ENCODE data around the gene NSUN4. TPM values are rescaled to one million over a fixed set of nuclear protein-coding genes. Genes with fewer than 3 reads are reported as not detected.

Gene NSUN4
- total and polyA plus RNA-seq, 10 of the 15 experiments (the other 5 are each of a cell fraction or from before 2014, with no cell fraction given): 22.1 to 80.2 (median 29.6) TPM

DNA sequence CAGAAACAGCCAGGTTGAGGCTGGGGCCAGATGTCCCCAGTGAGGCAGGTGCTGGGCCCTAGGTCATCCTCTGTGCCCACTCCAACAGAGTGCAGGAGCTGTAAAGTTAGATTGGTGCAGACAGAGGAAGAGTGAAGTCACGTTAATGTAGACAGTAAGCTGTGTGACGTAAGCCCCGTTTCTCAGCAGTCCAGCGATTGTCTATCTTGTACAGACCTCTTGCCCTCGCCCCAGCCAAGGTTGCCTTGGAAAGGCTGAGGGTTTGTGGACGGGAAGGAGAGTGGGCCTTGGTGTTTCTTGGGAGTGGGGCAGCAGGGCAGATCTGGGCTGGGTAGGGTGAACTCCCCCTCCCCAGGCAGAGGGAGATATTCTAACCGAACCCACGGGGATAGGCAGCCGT lies 67.0 kb downstream of the NSUN4 start:
- ATAC-seq: no peak
- Histone ChIP-seq H3K9me3 (replicated peaks; ENCODE audit: control insufficient read depth, insufficient read depth, low read length) (no peaks in the 10 kb centered on the region; the same call in 2 of the 3 replicates), H3K4me1 (ENCODE audit: control insufficient read depth, insufficient read depth, low read length) (no peaks in the 10 kb centered on the region), H4K20me1 (ENCODE audit: control insufficient read depth, insufficient read depth) (no peaks in the 10 kb centered on the region), H3K79me2 (ENCODE audit: control insufficient read depth, insufficient read depth, low read length) (no peaks in the 10 kb centered on the region), H3K36me3 (ENCODE audit: control insufficient read depth in 2 of 2, insufficient read depth in 2 of 2, low read length in 1 of 2) (no peaks in the 10 kb centered on the region), H2AFZ (ENCODE audit: control insufficient read depth, low read depth, low read length) (no peak overlapping the region), H3K27me3 (replicated peaks in 1 of 2; ENCODE audit: control insufficient read depth in 2 of 2, insufficient read depth in 2 of 2, low read length in 1 of 2) (no peaks in the 10 kb centered on the region), H3K4me3 (no peak overlapping the region), H3K4me2 (ENCODE audit: control insufficient read depth, insufficient read depth) (no peak overlapping the region), H3K9ac (ENCODE audit: control insufficient read depth, insufficient read depth, low read length) (no peak overlapping the region), H3K27ac (ENCODE audit: control insufficient read depth, insufficient read depth) (no peak overlapping the region)
- RAD21 ChIA-PET (ENCODE audit: unreplicated experiment): no interaction called here
- DNase-seq (ENCODE audit: low read depth, low spot score): no peak
- intact Hi-C loops (cut with micrococcal nuclease; ENCODE audit: unreplicated experiment): no loop called here
- POLR2A ChIA-PET: interaction anchor here (0.5 kb wide), 1 partner anchor 312 kb away, joined by 4 read pairs; no protein-coding TSS in a partner anchor
- SMC1A ChIA-PET (ENCODE audit: uncharacterized antibody, unreplicated experiment): no interaction called here
- 52% methylated on average over 9 of the region's 9 CpGs for WGBS (ENCODE audit: insufficient coverage, insufficient replicate concordance, low lambda C conversion rate, missing lambda C conversion rate)
- in situ Hi-C loops (cut with MboI): no loop called here
- no TSS peak for BruUV-seq (replicated peaks)
- CTCF ChIA-PET: interaction anchor here (1.0 to 1.5 kb wide), 2 partner anchors 11 to 60 kb away, joined by 3 to 4 read pairs; no protein-coding TSS in a partner anchor
- no peak for FAIRE-seq
- TF ChIP-seq, protein P1, sequence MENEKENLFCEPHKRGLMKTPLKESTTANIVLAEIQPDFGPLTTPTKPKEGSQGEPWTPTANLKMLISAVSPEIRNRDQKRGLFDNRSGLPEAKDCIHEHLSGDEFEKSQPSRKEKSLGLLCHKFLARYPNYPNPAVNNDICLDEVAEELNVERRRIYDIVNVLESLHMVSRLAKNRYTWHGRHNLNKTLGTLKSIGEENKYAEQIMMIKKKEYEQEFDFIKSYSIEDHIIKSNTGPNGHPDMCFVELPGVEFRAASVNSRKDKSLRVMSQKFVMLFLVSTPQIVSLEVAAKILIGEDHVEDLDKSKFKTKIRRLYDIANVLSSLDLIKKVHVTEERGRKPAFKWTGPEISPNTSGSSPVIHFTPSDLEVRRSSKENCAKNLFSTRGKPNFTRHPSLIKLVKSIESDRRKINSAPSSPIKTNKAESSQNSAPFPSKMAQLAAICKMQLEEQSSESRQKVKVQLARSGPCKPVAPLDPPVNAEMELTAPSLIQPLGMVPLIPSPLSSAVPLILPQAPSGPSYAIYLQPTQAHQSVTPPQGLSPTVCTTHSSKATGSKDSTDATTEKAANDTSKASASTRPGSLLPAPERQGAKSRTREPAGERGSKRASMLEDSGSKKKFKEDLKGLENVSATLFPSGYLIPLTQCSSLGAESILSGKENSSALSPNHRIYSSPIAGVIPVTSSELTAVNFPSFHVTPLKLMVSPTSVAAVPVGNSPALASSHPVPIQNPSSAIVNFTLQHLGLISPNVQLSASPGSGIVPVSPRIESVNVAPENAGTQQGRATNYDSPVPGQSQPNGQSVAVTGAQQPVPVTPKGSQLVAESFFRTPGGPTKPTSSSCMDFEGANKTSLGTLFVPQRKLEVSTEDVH (IDR thresholded peaks at IDR 0.05; ENCODE audit: low read depth, partially characterized antibody): no peak
- TF ChIP-seq, protein P2, sequence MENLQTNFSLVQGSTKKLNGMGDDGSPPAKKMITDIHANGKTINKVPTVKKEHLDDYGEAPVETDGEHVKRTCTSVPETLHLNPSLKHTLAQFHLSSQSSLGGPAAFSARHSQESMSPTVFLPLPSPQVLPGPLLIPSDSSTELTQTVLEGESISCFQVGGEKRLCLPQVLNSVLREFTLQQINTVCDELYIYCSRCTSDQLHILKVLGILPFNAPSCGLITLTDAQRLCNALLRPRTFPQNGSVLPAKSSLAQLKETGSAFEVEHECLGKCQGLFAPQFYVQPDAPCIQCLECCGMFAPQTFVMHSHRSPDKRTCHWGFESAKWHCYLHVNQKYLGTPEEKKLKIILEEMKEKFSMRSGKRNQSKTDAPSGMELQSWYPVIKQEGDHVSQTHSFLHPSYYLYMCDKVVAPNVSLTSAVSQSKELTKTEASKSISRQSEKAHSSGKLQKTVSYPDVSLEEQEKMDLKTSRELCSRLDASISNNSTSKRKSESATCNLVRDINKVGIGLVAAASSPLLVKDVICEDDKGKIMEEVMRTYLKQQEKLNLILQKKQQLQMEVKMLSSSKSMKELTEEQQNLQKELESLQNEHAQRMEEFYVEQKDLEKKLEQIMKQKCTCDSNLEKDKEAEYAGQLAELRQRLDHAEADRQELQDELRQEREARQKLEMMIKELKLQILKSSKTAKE (IDR thresholded peaks at IDR 0.05; ENCODE audit: low read depth, poor library complexity, severe bottlenecking): no peak
- TF ChIP-seq POU2F2 (IDR thresholded peaks at IDR 0.05; ENCODE audit: borderline replicate concordance, low read depth, low read length) (no peak), TCF12 (IDR thresholded peaks at IDR 0.05; ENCODE audit: low read depth, low read length) (no peak), NRF1 (conservative IDR thresholded peaks at IDR 0.05; ENCODE audit: low read depth, low read length) (no peak)
- TF ChIP-seq, protein P3, sequence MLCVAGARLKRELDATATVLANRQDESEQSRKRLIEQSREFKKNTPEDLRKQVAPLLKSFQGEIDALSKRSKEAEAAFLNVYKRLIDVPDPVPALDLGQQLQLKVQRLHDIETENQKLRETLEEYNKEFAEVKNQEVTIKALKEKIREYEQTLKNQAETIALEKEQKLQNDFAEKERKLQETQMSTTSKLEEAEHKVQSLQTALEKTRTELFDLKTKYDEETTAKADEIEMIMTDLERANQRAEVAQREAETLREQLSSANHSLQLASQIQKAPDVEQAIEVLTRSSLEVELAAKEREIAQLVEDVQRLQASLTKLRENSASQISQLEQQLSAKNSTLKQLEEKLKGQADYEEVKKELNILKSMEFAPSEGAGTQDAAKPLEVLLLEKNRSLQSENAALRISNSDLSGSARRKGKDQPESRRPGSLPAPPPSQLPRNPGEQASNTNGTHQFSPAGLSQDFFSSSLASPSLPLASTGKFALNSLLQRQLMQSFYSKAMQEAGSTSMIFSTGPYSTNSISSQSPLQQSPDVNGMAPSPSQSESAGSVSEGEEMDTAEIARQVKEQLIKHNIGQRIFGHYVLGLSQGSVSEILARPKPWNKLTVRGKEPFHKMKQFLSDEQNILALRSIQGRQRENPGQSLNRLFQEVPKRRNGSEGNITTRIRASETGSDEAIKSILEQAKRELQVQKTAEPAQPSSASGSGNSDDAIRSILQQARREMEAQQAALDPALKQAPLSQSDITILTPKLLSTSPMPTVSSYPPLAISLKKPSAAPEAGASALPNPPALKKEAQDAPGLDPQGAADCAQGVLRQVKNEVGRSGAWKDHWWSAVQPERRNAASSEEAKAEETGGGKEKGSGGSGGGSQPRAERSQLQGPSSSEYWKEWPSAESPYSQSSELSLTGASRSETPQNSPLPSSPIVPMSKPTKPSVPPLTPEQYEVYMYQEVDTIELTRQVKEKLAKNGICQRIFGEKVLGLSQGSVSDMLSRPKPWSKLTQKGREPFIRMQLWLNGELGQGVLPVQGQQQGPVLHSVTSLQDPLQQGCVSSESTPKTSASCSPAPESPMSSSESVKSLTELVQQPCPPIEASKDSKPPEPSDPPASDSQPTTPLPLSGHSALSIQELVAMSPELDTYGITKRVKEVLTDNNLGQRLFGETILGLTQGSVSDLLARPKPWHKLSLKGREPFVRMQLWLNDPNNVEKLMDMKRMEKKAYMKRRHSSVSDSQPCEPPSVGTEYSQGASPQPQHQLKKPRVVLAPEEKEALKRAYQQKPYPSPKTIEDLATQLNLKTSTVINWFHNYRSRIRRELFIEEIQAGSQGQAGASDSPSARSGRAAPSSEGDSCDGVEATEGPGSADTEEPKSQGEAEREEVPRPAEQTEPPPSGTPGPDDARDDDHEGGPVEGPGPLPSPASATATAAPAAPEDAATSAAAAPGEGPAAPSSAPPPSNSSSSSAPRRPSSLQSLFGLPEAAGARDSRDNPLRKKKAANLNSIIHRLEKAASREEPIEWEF (IDR thresholded peaks at IDR 0.05; ENCODE audit: insufficient replicate concordance, low read depth, low read length): no peak
- TF ChIP-seq, protein P4, sequence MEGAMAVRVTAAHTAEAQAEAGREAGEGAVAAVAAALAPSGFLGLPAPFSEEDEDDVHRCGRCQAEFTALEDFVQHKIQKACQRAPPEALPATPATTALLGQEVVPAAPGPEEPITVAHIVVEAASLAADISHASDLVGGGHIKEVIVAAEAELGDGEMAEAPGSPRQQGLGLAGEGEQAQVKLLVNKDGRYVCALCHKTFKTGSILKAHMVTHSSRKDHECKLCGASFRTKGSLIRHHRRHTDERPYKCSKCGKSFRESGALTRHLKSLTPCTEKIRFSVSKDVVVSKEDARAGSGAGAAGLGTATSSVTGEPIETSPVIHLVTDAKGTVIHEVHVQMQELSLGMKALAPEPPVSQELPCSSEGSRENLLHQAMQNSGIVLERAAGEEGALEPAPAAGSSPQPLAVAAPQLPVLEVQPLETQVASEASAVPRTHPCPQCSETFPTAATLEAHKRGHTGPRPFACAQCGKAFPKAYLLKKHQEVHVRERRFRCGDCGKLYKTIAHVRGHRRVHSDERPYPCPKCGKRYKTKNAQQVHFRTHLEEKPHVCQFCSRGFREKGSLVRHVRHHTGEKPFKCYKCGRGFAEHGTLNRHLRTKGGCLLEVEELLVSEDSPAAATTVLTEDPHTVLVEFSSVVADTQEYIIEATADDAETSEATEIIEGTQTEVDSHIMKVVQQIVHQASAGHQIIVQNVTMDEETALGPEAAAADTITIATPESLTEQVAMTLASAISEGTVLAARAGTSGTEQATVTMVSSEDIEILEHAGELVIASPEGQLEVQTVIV (IDR thresholded peaks at IDR 0.05; ENCODE audit: borderline replicate concordance, partially characterized antibody): no peak
- TF ChIP-seq, protein P5, sequence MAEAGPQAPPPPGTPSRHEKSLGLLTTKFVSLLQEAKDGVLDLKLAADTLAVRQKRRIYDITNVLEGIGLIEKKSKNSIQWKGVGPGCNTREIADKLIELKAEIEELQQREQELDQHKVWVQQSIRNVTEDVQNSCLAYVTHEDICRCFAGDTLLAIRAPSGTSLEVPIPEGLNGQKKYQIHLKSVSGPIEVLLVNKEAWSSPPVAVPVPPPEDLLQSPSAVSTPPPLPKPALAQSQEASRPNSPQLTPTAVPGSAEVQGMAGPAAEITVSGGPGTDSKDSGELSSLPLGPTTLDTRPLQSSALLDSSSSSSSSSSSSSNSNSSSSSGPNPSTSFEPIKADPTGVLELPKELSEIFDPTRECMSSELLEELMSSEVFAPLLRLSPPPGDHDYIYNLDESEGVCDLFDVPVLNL (IDR thresholded peaks at IDR 0.05; ENCODE audit: low read depth, low read length): no peak

All from GM12878 (cell line).